Transverse colon (tissue), 4 donors: Measurements from ENCODE around the gene GRK3. TPM values are rescaled to one million over a fixed set of nuclear protein-coding genes. Genes with fewer than 3 reads are reported as not detected.
"Not testable (repeated sequence)": the region's sequence is repeated elsewhere in the genome, so short reads cannot be mapped to it uniquely, and the experiment has no call there.

Experiments used
- DNase-seq: peaks from one replicate; pipeline ENCODE4 v3.0.0-alpha.2; 2019
- H3K27ac ChIP-seq, 4 donors: fragments of 200-600 bp; sonication (generic); 2 replicates each; pipeline ENCODE4 v1.5.1; 2016 to 2018; ENCODE audit warnings: inconsistent platforms in 4 of 4
- H3K27me3 ChIP-seq: fragments of 200-600 bp; sonication (generic); 2 replicates; pipeline ENCODE4 v1.5.1; 2017; ENCODE audit warnings: inconsistent platforms
- H3K36me3 ChIP-seq, 4 donors: fragments of 200-600 bp; sonication (generic); 2 replicates each; pipeline ENCODE4 v1.5.1; 2017 to 2019; ENCODE audit warnings: inconsistent platforms in 4 of 4
- H3K4me1 ChIP-seq, 4 donors: fragments of 200-600 bp; sonication (generic); 2 replicates each; pipeline ENCODE4 v1.5.1; 2017 to 2020; ENCODE audit warnings: inconsistent platforms in 4 of 4
- H3K4me3 ChIP-seq, 4 donors: fragments of 200-600 bp; sonication (generic); 1 replicate in 1 of 4; 2 replicates in 3 of 4; pipeline versions ENCODE4 v1.5.1 to v1.6.1; 2017 to 2019; ENCODE audit warnings: inconsistent platforms in 4 of 4
- H3K9me3 ChIP-seq, 2 donors: fragments of 200-600 bp; sonication (generic); 2 replicates each; pipeline ENCODE4 v1.5.1; 2017 to 2019; ENCODE audit warnings: inconsistent platforms in 2 of 2
- EP300 ChIP-seq: sonication (generic); formaldehyde crosslinking; IDR thresholded peaks from one replicate; pipeline ENCODE4 v1.6.1; 2017; ENCODE audit warnings: antibody characterized with exemption, low read depth
- POLR2A ChIP-seq: fragments of 450-650 bp; IDR thresholded peaks from one replicate; pipeline ENCODE4 v1.6.1; 2016; ENCODE audit warnings: antibody characterized with exemption, mild to moderate bottlenecking, moderate library complexity
- POLR2AphosphoS5 ChIP-seq, 3 donors: sonication (generic); formaldehyde crosslinking; IDR thresholded peaks; one replicate each; pipeline ENCODE4 v1.6.1; 2016; ENCODE audit warnings: antibody characterized with exemption in 3 of 3
- WGBS, 2 donors: methylation state at CpG; one replicate each; pipeline ENCODE4 v1.1.5; 2018; ENCODE audit warnings: low coverage in 1 of 2; 5-methylcytosine and 5-hydroxymethylcytosine counted together
- in situ Hi-C, 4 donors: fragments of 200-750 bp; cut with MboI; loops; one replicate each; pipeline versions ENCODE4 v1.15.0 to v1.15.1; 2017; ENCODE audit warnings: low sequenced_read_pairs in 3 of 4, low pct_ligation_motif_present in 1 of 4, low pct_unique_long_range_greater_than_20kb in 1 of 4
- intact Hi-C: fragments of 100-400 bp; cut with DNase I; formaldehyde crosslinking; loops from one replicate; pipeline ENCODE4 v1.15.1; 2023; ENCODE audit warnings: low total_unique reads
- total RNA-seq, 4 donors: library from RNA; depleted of rRNA; stranded (reverse); fragments of >200 nt; gene quantifications; one replicate each; pipeline ENCODE4 v1.1.0, GENCODE V29; 2016
- TF ChIP-seq, protein P1 (sequence below), 5 experiments: fragments of 200-600 bp in 3 of 5; fragments of 450-650 bp in 2 of 5; sonication (generic) in 3 of 5; IDR thresholded peaks; 1 replicate in 2 of 5; 2 replicates in 3 of 5; pipeline ENCODE4 v1.5.1; 2016 to 2017; ENCODE audit warnings: antibody characterized with exemption in 5 of 5, inconsistent platforms in 3 of 5, mild to moderate bottlenecking in 2 of 5, moderate library complexity in 1 of 5

Gene GRK3
- total RNA-seq, 4 donors from 2014 or later, result 1.6 to 7.9 (median 4.2) TPM

DNA sequence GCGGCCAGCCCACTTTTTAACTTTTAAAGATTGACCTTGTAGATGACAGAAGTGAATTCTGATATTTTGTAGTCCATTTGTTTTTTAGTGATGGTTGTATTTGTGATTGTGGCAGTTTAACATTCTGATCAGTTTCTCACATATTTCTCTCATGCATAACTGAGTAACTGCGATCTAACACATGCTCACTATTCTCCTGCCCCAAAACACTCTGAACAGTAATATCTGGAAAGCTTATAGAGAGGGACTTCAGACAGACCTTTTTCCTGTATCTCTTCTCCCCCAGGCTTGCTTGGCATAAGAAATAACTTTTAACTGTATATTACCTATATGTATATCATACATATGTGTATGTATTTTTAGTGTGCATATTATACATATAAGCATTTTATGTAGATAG lies 140.2 kb downstream of the GRK3 start:
- no peak overlapping the region for H3K4me3 ChIP-seq
- no peak for DNase-seq
- intact Hi-C loops (loop anchor here (5.0 kb wide), 1 partner anchor 242 kb away; no protein-coding TSS in a partner anchor), in situ Hi-C loops (loop anchor here in 1 of 4 donors (10.0 kb wide), 1 partner anchor 240 kb away; no protein-coding TSS in a partner anchor)
- H3K9me3 ChIP-seq, result no peaks in the 10 kb centered on the region
- no peak overlapping the region for H3K27ac ChIP-seq
- H3K36me3 ChIP-seq, result no peaks in the 10 kb centered on the region
- TF ChIP-seq EP300, result no peak
- no peak for TF ChIP-seq POLR2A
- TF ChIP-seq, protein P1, sequence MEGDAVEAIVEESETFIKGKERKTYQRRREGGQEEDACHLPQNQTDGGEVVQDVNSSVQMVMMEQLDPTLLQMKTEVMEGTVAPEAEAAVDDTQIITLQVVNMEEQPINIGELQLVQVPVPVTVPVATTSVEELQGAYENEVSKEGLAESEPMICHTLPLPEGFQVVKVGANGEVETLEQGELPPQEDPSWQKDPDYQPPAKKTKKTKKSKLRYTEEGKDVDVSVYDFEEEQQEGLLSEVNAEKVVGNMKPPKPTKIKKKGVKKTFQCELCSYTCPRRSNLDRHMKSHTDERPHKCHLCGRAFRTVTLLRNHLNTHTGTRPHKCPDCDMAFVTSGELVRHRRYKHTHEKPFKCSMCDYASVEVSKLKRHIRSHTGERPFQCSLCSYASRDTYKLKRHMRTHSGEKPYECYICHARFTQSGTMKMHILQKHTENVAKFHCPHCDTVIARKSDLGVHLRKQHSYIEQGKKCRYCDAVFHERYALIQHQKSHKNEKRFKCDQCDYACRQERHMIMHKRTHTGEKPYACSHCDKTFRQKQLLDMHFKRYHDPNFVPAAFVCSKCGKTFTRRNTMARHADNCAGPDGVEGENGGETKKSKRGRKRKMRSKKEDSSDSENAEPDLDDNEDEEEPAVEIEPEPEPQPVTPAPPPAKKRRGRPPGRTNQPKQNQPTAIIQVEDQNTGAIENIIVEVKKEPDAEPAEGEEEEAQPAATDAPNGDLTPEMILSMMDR (IDR thresholded peaks at IDR 0.05), result no peak
- TF ChIP-seq POLR2AphosphoS5 (IDR thresholded peaks at IDR 0.05), result no peak
- no peaks in the 10 kb centered on the region for H3K4me1 ChIP-seq
- H3K27me3 ChIP-seq, result no peaks in the 10 kb centered on the region
- 76 to 88% methylated on average over 1 to 2 of the region's 2 CpGs for WGBS, 2 donors

DNA sequence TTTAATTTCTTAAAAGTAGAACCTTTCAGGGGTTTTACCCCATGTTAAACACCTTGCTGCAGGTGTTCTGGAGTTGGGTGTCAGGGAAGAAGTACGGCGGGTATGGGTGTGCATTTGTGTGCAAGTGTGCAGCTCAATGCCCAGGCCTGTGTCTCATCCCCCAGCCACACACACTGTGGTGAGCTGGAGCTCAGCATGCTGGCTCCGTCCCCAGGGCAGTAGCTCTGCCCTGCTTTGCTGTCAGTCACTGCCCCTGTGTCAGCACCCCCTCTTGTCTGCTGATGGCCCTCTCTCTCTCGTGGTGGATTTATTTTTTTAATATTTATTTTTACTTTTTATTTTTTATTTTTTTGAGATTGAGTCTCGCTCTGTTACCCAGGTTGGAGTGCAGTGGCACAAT lies 141.7 kb downstream of the GRK3 start:
- in situ Hi-C loops, result loop anchor here in 1 of 4 donors (10.0 kb wide), 1 partner anchor 241 kb away; no protein-coding TSS in a partner anchor
- 83 to 92% methylated on average over 1 to 5 of the region's 5 CpGs for WGBS, 2 donors

DNA sequence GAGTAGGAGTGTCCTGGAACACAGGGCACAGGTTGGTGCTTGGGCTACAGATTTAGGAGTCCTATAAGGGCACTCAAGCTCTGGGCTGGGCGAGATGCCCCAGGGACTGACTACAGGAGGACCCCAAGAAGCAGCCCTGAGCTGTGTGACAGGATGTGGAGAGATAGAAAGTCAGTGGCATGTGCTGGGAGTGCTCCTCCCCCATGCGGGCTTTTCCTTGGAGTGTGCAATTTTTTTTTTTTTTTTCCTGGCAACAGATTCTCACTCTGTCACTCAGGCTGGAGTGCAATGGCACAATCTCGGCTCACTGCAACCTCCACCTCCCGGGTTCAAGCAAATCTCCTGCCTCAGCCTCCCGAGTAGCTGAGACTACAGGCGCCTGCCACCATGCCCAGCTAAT lies 144.0 kb downstream of the GRK3 start:
- 90 to 92% methylated on average over 4 to 6 of the region's 6 CpGs for WGBS, 2 donors
- H3K36me3 ChIP-seq, H3K27ac ChIP-seq, H3K4me3 ChIP-seq, H3K9me3 ChIP-seq, DNase-seq, H3K4me1 ChIP-seq, intact Hi-C loops, H3K27me3 ChIP-seq: not testable (repeated sequence)
- in situ Hi-C loops, result loop anchor here in 1 of 4 donors (10.0 kb wide), 1 partner anchor 244 kb away; no protein-coding TSS in a partner anchor

More for the DNA sequence above, 141.7 kb downstream of the GRK3 start:
- Histone ChIP-seq H3K4me1 (no peaks in the 10 kb centered on the region), H3K27ac (no peak overlapping the region), H3K4me3 (no peak overlapping the region), H3K36me3 (no peaks in the 10 kb centered on the region), H3K9me3 (no peaks in the 10 kb centered on the region), H3K27me3 (no peaks in the 10 kb centered on the region)
- DNase-seq, result no peak
- intact Hi-C loops, result no loop called here
- TF ChIP-seq EP300 (no peak), POLR2AphosphoS5 (IDR thresholded peaks at IDR 0.05) (no peak), POLR2A (no peak)
- TF ChIP-seq, protein P1 (IDR thresholded peaks at IDR 0.05), result no peak

DNA sequence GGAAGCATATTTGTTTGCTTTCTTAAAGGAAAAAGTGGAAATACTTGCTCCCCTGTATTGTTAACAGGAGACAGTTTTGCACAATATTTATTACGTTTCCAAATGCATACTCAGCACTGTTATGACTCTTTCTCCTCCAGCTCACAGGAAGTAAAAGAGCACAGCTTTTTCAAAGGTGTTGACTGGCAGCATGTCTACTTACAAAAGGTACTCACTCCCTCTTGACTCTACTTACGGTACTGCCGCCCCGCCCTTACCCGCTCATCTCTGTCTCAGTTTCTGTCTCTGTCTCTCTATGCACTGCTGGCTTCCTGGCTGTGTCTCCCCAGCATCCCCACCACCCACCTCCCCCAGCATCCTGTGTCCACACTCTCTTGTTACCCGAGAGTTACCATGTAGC lies 145.3 kb downstream of the GRK3 start:
- no peak overlapping the region for H3K4me3 ChIP-seq
- intact Hi-C loops, result loop anchor here (5.0 kb wide), 1 partner anchor 242 kb away; no protein-coding TSS in a partner anchor
- 69 to 79% methylated on average over 6 of the region's 6 CpGs for WGBS, 2 donors

More for the DNA sequence above, 145.3 kb downstream of the GRK3 start:
- Histone ChIP-seq H3K9me3 (no peaks in the 10 kb centered on the region), H3K27ac (no peak overlapping the region), H3K36me3 (no peaks in the 10 kb centered on the region), H3K4me1 (no peaks in the 10 kb centered on the region), H3K27me3 (no peaks in the 10 kb centered on the region)
- TF ChIP-seq POLR2AphosphoS5 (IDR thresholded peaks at IDR 0.05), result no peak
- no peak for TF ChIP-seq POLR2A
- TF ChIP-seq, protein P1 (IDR thresholded peaks at IDR 0.05), result no peak
- no peak for TF ChIP-seq EP300
- DNase-seq, result no peak
- in situ Hi-C loops, result loop anchor here in 1 of 4 donors (10.0 kb wide), 1 partner anchor 245 kb away; no protein-coding TSS in a partner anchor
